NCI-H146 treated with DMSO at 0.1 percent for 48 hours (cell line): Measurements from ENCODE around the gene P2RY8.
"Not testable (repeated sequence)": the region's sequence is repeated elsewhere in the genome, so short reads cannot be mapped to it uniquely, and the experiment has no call there.

ENCODE experiments used
- DNase-seq: peaks from one replicate; lab custom pipeline; 2025; ENCODE audit not compliant: unreplicated experiment; lab: John Stamatoyannopoulos, UW

P2RY8 gene

GRCh38 chrX:1545776-1546408, 8.9 kb upstream of the P2RY8 start:
- DNase-seq, result no peak

GRCh38 chrX:1542994-1543725, 6.2 kb upstream of the P2RY8 start:
- DNase-seq, result no peak

- not testable (repeated sequence) for DNase-seq
These were observed 2.2 kb upstream of the P2RY8 start for GRCh38 chrX:1539146-1539545.

GRCh38 chrX:1537716-1538090, 718 bp upstream of the P2RY8 start:
- DNase-seq, result not testable (repeated sequence)

- DNase-seq, result no peak
These were observed 314 bp downstream of the P2RY8 start for GRCh38 chrX:1536712-1537030.

GRCh38 chrX:1535241-1536041, 1.5 kb downstream of the P2RY8 start:
- no peak for DNase-seq

GRCh38 chrX:1534301-1535168, 2.5 kb downstream of the P2RY8 start:
- DNase-seq, result no peak

- no peak for DNase-seq
These were observed 3.9 kb downstream of the P2RY8 start for GRCh38 chrX:1533058-1533457.

GRCh38 chrX:1531096-1531890, 5.7 kb downstream of the P2RY8 start:
- DNase-seq, result no peak

GRCh38 chrX:1529756-1530155, 7.2 kb downstream of the P2RY8 start:
- no peak for DNase-seq

- DNase-seq, result no peak
These were observed 7.7 kb downstream of the P2RY8 start for GRCh38 chrX:1529328-1529727.

GRCh38 chrX:1528884-1529203, 8.1 kb downstream of the P2RY8 start:
- DNase-seq, result no peak

GRCh38 chrX:1528186-1528883, 8.7 kb downstream of the P2RY8 start:
- DNase-seq, result no peak

GRCh38 chrX:1527457-1527856, 9.5 kb downstream of the P2RY8 start:
- no peak for DNase-seq

- no peak for DNase-seq
These were observed 10.4 kb downstream of the P2RY8 start for GRCh38 chrX:1526565-1526964.

GRCh38 chrX:1525583-1526355, 11.2 kb downstream of the P2RY8 start:
- DNase-seq, result no peak

GRCh38 chrX:1524874-1525582, 12.0 kb downstream of the P2RY8 start:
- DNase-seq, result no peak

GRCh38 chrX:1522905-1523304, 14.1 kb downstream of the P2RY8 start:
- DNase-seq, result not testable (repeated sequence)
